PC-3 (cell line): ENCODE results near the gene KLRC3. TPM values are rescaled to one million over a fixed set of nuclear protein-coding genes. Genes with fewer than 3 reads are reported as not detected.
"Not testable (repeated sequence)": the region's sequence is repeated elsewhere in the genome, so short reads cannot be mapped to it uniquely, and the experiment has no call there.

Experiments used
- ATAC-seq: fragments of 200-7000 bp; cut with Tn5 transposase; 2 replicates; pipeline ENCODE4 v1.9.1; 2020; ENCODE audit warnings: mild to moderate bottlenecking, moderate library complexity
- BruUV-seq: library from RNA; stranded (reverse); fragments of 400-500 nt; replicated peaks from 2 replicates; lab custom pipeline; 2021; lab: Mats Ljungman, UMichigan
- CTCF ChIA-PET: fragments of 300-600 bp; sonication (Branson Sonifier 250); formaldehyde crosslinking; loops from one replicate; lab custom pipeline; 2022; ENCODE audit warnings: antibody characterized with exemption; lab: Charles Lee
- POLR2A ChIA-PET: fragments of 300-600 bp; sonication (Branson Sonifier 250); formaldehyde crosslinking; loops from one replicate; lab custom pipeline; 2022; ENCODE audit warnings: antibody characterized with exemption; ENCODE audit not compliant: unreplicated experiment; lab: Charles Lee
- DNase-seq: peaks from one replicate; pipeline ENCODE4 v3.0.0-alpha.2; 2015
- H2AFZ ChIP-seq: fragments of 300-600 bp; sonication (generic); 2 replicates; pipeline ENCODE4 v1.6.0; 2016; ENCODE audit warnings: antibody characterized with exemption, low read length
- H3F3A ChIP-seq: fragments of 300-600 bp; sonication (generic); one replicate; pipeline ENCODE4 v1.6.0; 2017; ENCODE audit warnings: antibody characterized with exemption, low read length, control low read depth, mild to moderate bottlenecking; ENCODE audit not compliant: unreplicated experiment
- H3K27ac ChIP-seq: fragments of 300-600 bp; sonication (generic); 2 replicates; pipeline ENCODE4 v1.5.1; 2016; ENCODE audit warnings: mild to moderate bottlenecking, low read length
- H3K27me3 ChIP-seq: fragments of 300-600 bp; sonication (generic); 2 replicates; pipeline ENCODE4 v1.6.1; 2016; ENCODE audit warnings: low read length, mixed read lengths
- H3K36me3 ChIP-seq: fragments of 300-600 bp; sonication (generic); 2 replicates; pipeline ENCODE4 v1.6.1; 2016; ENCODE audit warnings: low read depth, mixed run types, low read length, mixed read lengths
- H3K4me1 ChIP-seq: fragments of 300-600 bp; sonication (generic); 2 replicates; pipeline ENCODE4 v1.5.1; 2016; ENCODE audit warnings: low read length; ENCODE audit not compliant: insufficient read depth
- H3K4me2 ChIP-seq: fragments of 300-600 bp; sonication (generic); 2 replicates; pipeline ENCODE4 v1.6.0; 2016; ENCODE audit warnings: low read length
- H3K4me3 ChIP-seq: fragments of 300-600 bp; sonication (generic); 2 replicates; pipeline ENCODE4 v1.5.1; 2016; ENCODE audit warnings: mild to moderate bottlenecking, low read length, mixed read lengths
- H3K79me2 ChIP-seq: fragments of 300-600 bp; sonication (generic); 2 replicates; pipeline ENCODE4 v1.6.1; 2017; ENCODE audit warnings: low read length, mixed read lengths
- H3K9ac ChIP-seq: fragments of 300-600 bp; sonication (generic); 2 replicates; pipeline ENCODE4 v1.6.0; 2016; ENCODE audit warnings: mild to moderate bottlenecking, low read length
- H3K9me2 ChIP-seq: fragments of 300-600 bp; sonication (generic); replicated peaks from 2 replicates; pipeline ENCODE4 v1.6.1; 2016; ENCODE audit warnings: mixed run types, low read length, mixed read lengths
- H3K9me3 ChIP-seq: fragments of 300-600 bp; sonication (generic); 2 replicates; pipeline ENCODE4 v1.6.1; 2016; ENCODE audit warnings: low read length, mixed read lengths
- H4K20me1 ChIP-seq: fragments of 300-600 bp; sonication (generic); 2 replicates; pipeline ENCODE4 v1.6.1; 2016; ENCODE audit warnings: low read length, mixed read lengths
- EZH2 ChIP-seq: fragments of 300-600 bp; sonication (generic); IDR thresholded peaks from one replicate; pipeline ENCODE4 v1.6.1; 2017; ENCODE audit warnings: antibody characterized with exemption, mild to moderate bottlenecking, low read length; ENCODE audit not compliant: unreplicated experiment
- EZH2phosphoT487 ChIP-seq: fragments of 300-600 bp; sonication (generic); IDR thresholded peaks from 2 replicates; pipeline ENCODE4 v1.6.1; 2018; ENCODE audit warnings: mild to moderate bottlenecking, antibody characterized with exemption, low read length, borderline replicate concordance
- intact Hi-C: fragments of 100-400 bp; cut with micrococcal nuclease; formaldehyde crosslinking; loops from 2 replicates; pipeline ENCODE4 v1.9.0; 2023
- total RNA-seq: library from RNA; depleted of rRNA; stranded (reverse); fragments of >200 nt; gene quantifications from 2 replicates; pipeline ENCODE4 v1.2.3, GENCODE V29; 2014
- TF ChIP-seq, protein P1 (sequence below): fragments of 300-600 bp; sonication (generic); conservative IDR thresholded peaks from 2 replicates; pipeline ENCODE4 v1.5.1; 2017; ENCODE audit warnings: antibody characterized with exemption, low read depth, mild to moderate bottlenecking, low read length

The KLRC3 gene
- total RNA-seq, 1 experiment from 2014 or later, result not detected

- Histone ChIP-seq H3K9ac (no peak overlapping the region), H3F3A (no peaks in the 10 kb centered on the region), H3K4me1 (peaks cover 21% of the 10 kb centered on the region), H3K4me3 (no peak overlapping the region), H3K27ac (no peak overlapping the region), H3K36me3 (no peaks in the 10 kb centered on the region), H3K9me3 (no peaks in the 10 kb centered on the region), H3K27me3 (no peaks in the 10 kb centered on the region), H3K9me2 (no peaks in the 10 kb centered on the region), H4K20me1 (no peaks in the 10 kb centered on the region), H3K4me2 (no peak overlapping the region), H2AFZ (no peak overlapping the region), H3K79me2 (no peaks in the 10 kb centered on the region)
- ChIA-PET POLR2A (no interaction called here), CTCF (no interaction called here)
- TF ChIP-seq EZH2 (no peak), EZH2phosphoT487 (no peak)
- TF ChIP-seq, protein P1, sequence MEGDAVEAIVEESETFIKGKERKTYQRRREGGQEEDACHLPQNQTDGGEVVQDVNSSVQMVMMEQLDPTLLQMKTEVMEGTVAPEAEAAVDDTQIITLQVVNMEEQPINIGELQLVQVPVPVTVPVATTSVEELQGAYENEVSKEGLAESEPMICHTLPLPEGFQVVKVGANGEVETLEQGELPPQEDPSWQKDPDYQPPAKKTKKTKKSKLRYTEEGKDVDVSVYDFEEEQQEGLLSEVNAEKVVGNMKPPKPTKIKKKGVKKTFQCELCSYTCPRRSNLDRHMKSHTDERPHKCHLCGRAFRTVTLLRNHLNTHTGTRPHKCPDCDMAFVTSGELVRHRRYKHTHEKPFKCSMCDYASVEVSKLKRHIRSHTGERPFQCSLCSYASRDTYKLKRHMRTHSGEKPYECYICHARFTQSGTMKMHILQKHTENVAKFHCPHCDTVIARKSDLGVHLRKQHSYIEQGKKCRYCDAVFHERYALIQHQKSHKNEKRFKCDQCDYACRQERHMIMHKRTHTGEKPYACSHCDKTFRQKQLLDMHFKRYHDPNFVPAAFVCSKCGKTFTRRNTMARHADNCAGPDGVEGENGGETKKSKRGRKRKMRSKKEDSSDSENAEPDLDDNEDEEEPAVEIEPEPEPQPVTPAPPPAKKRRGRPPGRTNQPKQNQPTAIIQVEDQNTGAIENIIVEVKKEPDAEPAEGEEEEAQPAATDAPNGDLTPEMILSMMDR, result no peak
- DNase-seq (no peak), ATAC-seq (no peak)
- BruUV-seq, result no TSS peak
- intact Hi-C loops, result no loop called here
Observed at GRCh38 chr12:10400829-10401228, 19.6 kb downstream of the KLRC3 start.

DNA sequence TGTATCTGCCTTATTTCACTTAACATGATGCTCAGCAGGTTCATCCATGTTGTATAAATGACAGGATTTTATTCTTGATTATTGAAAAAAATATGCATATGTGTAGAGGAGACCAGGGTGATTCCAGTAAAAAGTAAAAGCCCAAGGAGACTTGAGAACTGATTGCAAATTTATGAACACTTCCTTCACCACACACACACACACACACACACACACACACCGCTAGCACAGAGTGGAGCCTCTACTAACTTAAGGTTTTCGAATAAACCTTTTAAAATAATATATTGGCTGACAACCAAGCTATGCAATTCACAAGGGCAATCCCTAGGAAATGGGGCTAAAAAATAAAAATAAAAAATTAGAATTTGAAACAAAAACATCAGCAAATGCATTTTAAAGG lies 22.2 kb downstream of the KLRC3 start:
- 0 out of 2 replicates have a peak overlapping the region, but pooled peaks have one; percentile 79 for H3K4me2 ChIP-seq
- H3K4me3 ChIP-seq, result no peak overlapping the region
- ATAC-seq, result no peak
- H3K79me2 ChIP-seq, result no peaks in the 10 kb centered on the region
- no peak for DNase-seq
- peaks cover 42% of the 10 kb centered on the region for H3K4me1 ChIP-seq
- no peak overlapping the region for H3K9ac ChIP-seq
- H3K27ac ChIP-seq, result no peak overlapping the region
- H3K36me3 ChIP-seq, result no peaks in the 10 kb centered on the region
- H3F3A ChIP-seq, result no peaks in the 10 kb centered on the region
- no peaks in the 10 kb centered on the region for H3K9me3 ChIP-seq
- H4K20me1 ChIP-seq, result no peaks in the 10 kb centered on the region
- BruUV-seq, result no TSS peak
- CTCF ChIA-PET, result interaction anchor here (1.8 kb wide), 1 partner anchor 31 kb away, joined by 5 read pairs; no protein-coding TSS in a partner anchor
- POLR2A ChIA-PET, result no interaction called here
- H2AFZ ChIP-seq, result no peak overlapping the region
- TF ChIP-seq, protein P1, result no peak
- no peak for TF ChIP-seq EZH2phosphoT487
- no peak for TF ChIP-seq EZH2
- no peaks in the 10 kb centered on the region for H3K27me3 ChIP-seq
- H3K9me2 ChIP-seq, result no peaks in the 10 kb centered on the region
- intact Hi-C loops, result no loop called here

- CTCF ChIA-PET, result interaction anchor here (0.6 to 1.8 kb wide), 2 partner anchors 30 to 221 kb away, joined by 5 to 6 read pairs; no protein-coding TSS in a partner anchor
- ATAC-seq (no peak), DNase-seq (peak; percentile 19)
- no peaks in the 10 kb centered on the region for H3K9me2 ChIP-seq
- TF ChIP-seq EZH2, result no peak
- TF ChIP-seq EZH2phosphoT487, result no peak
- TF ChIP-seq, protein P1, result no peak
- intact Hi-C loops, result no loop called here
- BruUV-seq, result no TSS peak
- H3K9ac ChIP-seq, result no peak overlapping the region
- no peaks in the 10 kb centered on the region for H4K20me1 ChIP-seq
- no peaks in the 10 kb centered on the region for H3K79me2 ChIP-seq
- H3K4me1 ChIP-seq, result peaks cover 50% of the 10 kb centered on the region
- no peak overlapping the region for H3K27ac ChIP-seq
- H2AFZ ChIP-seq, result no peak overlapping the region
- H3K9me3 ChIP-seq, result no peaks in the 10 kb centered on the region
- H3K27me3 ChIP-seq, result no peaks in the 10 kb centered on the region
- POLR2A ChIA-PET, result interaction anchor here (0.6 kb wide), 1 partner anchor 23 kb away, joined by 5 read pairs; the partner anchor contains the start of gene KLRC3
- peak overlapping the region; percentile 60 for H3K4me3 ChIP-seq
- H3K36me3 ChIP-seq, result no peaks in the 10 kb centered on the region
- H3F3A ChIP-seq, result no peaks in the 10 kb centered on the region
- peak overlapping the region; percentile 79 for H3K4me2 ChIP-seq
Observed at GRCh38 chr12:10397296-10397695, 23.1 kb downstream of the KLRC3 start.

DNA sequence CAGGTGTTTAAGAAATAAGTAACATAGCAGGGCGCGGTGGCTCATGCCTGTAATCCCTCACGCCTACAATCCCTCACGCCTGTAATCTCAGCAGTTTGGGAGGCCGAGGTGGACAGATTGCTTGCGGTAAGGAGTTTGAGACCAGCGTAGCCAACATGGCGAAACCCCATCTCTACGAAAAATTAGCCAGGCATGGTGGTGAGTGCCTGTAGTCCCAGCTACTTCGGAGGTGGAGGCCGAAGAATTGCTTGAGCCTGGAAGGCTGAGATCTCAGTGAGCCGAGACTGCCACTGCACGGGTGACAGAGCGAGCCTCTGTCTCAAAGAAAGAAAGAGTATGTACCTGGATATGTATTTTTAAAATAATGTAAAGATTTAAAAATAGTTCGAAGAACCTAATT lies 24.2 kb downstream of the KLRC3 start:
- DNase-seq, H3K36me3 ChIP-seq, H3K9me3 ChIP-seq, POLR2A ChIA-PET, H4K20me1 ChIP-seq, intact Hi-C loops, H3K9me2 ChIP-seq, H3F3A ChIP-seq, H3K27me3 ChIP-seq, H3K79me2 ChIP-seq: not testable (repeated sequence)
- Histone ChIP-seq H3K4me2 (peak overlapping the region; percentile 79), H3K4me3 (peak overlapping the region; percentile 60), H3K9ac (peak overlapping the region; percentile 73), H3K4me1 (peaks cover 56% of the 10 kb centered on the region), H2AFZ (peak overlapping the region; percentile 71), H3K27ac (peak overlapping the region; percentile 80)
- peak; percentile 46 for ATAC-seq
- CTCF ChIA-PET, result interaction anchor here (1.1 to 1.2 kb wide), 2 partner anchors 30 to 31 kb away, joined by 4 read pairs; no protein-coding TSS in a partner anchor
- TSS peak; percentile 91 for BruUV-seq
